ENCODE measurements around the gene TRIM17. TPM values are rescaled to one million over a fixed set of nuclear protein-coding genes. Genes with fewer than 3 reads are reported as not detected.

Gene TRIM17
- total RNA-seq, 1 experiment from 2014 or later: not detected

DNA sequence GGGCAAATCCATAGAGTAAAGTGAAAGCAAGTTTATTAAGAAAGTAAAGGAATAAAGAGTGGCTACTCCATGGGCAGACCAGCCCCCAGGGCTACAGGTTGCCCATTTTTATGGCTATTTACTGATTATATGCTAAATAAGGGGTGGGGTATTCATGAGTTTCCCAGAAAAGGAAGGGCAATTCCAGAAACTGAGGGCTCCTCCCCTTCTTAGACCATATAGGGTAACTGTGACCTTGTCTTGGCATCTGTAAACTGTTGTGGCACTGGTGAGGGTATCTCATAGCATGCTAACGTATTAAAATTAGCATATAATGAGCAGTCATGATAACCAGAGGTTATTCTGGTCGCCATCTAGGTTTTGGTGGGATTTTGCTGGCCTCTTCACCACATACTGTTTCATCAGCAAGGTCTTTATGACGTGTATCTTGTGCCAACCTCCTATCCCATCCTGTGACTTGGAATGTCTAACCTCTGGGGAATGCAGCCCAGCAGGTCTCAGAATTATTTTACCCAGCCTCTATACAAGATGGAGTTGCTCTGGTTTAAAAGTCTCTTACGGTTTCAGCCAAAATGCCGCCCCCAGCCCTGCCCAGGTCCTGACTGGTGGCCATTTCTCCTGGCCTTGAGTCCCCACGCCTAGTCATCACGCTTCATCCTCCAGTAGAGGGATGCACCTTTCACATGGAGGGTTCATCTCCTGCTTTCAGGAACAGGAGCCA is 982 bp upstream of the TRIM17 start:
- DNase-seq (ENCODE audit: low spot score): peak; percentile 12

DNA sequence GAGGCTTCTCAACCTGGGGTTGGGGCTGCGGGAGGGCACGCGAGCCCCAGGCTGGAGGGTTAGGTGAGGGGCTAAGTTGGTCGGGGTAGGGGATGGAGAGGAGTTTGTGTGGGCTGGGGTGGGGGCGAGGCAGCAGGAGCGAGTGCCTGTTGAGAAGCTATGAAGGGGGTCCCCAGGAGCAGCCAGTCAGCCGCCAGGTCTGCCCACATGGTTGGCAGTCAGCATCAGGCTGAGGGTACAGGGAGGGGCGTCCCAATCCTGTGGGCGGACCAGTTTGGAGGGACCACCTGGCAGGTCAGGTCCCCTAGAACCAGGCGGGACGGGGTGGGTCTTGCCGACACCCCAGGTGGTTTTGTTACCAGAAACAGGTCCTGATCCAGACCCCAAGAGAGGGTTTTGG is 400 bp upstream of the TRIM17 start:
- no peak for DNase-seq (ENCODE audit: low spot score)

DNA sequence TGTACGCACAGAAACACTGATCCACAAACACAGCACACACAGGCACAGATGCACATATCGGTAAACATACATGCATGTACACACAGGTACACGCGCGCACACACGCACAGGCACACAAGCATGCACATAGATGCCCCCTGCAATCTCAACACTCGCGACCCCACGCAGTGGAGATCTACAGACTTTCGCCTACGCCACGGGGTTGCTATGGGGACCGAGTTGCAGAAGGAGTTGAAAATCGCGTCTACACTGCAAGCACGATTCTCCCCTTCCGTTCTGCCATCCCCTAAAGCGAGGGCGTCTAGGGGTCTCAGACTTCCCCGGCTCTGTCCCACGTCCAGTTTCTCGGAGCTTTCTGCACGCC is 826 bp downstream of the TRIM17 start:
- no peak for DNase-seq (ENCODE audit: low spot score)

DNA sequence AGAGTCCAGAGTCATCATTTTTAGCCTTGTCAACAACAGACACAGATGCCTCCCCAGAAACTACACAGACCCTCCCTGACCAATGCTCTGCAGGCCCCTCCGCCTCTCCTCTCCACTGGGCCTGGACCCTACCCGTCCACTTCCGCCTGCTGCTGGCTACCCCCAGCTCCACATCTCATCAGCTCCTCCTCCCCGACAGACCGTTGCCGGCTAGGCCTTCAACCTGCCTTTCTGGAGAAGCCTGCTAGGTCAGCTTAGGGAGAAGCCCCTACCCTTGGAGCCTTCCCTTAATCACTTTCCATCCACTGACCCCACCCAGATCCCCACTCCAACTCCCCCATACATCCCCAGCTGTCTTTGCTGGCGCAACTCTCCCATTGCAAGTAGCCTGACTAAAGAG is 1.4 kb downstream of the TRIM17 start:
- DNase-seq (ENCODE audit: low spot score): no peak

DNA sequence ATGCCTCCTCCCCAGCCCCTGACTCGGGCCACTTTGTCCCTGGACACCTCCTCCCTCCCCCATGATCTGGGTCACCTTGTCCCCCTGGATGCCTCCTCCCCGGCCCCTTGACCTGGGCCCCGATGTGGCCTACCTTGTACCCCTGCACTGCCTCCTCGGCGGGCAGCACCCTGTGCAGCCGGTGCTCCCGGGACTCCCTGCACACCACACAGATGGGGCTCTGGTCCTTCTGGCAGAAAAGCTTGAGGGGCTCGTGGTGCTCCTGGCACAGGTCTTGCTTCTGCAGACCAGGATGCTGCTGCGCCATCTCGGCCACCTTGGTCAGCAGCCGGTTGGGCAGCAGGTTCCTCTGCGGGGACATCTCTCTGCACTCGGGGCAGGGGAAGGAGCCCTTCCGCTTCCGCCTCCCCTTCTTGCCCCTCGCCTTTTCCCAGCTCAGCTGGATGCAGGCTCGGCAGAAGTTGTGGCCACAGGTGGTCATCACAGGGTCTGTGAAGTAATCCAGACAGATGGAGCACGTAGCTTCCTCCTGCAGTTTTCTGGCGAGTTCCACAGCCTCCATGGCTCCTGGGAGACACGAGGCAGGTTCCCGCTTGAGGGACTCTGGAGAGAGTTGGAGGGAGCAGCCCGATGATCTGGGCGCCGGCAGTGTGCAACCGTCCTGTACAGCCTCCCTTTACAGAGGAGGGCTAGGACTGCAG is 2.0 kb downstream of the TRIM17 start:
- DNase-seq (ENCODE audit: low spot score): no peak

DNA sequence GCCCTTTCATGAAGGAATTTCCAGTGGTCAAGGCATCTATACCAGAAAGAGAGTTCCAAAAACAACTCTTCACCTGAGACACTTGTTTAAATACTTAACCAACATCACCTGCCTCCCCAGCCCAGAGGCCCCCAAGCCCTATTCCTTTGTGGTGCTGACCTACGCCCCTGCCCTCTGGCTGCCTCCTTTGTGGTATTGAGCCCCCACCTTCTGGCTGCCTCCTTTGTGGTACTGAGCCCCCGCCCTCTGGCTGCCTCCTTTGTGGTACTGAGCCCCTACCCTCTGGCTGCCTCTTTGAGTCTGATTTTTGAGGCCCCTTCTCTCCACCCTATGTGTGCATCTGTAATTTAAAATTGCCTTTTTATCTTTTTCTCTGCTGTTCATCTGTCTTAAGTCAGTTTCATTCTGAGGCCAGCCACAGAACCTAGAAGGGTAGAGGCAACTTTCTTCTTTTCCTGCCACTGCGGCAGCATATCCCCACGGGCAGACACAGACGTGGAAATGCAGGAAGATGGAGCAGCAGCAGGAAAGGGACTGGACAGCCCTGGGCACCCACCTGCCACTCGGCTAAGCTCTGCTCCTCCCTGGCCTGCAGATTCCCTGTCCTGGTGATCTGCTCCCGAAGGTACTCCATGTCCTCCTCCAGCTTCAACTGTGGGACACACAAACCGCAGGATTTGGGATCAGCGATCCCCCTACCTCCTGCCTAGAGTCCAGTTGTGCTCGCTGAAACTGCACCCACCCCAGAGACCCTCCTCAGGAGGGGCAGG is 3.2 kb downstream of the TRIM17 start:
- no peak for DNase-seq (ENCODE audit: low spot score)

DNA sequence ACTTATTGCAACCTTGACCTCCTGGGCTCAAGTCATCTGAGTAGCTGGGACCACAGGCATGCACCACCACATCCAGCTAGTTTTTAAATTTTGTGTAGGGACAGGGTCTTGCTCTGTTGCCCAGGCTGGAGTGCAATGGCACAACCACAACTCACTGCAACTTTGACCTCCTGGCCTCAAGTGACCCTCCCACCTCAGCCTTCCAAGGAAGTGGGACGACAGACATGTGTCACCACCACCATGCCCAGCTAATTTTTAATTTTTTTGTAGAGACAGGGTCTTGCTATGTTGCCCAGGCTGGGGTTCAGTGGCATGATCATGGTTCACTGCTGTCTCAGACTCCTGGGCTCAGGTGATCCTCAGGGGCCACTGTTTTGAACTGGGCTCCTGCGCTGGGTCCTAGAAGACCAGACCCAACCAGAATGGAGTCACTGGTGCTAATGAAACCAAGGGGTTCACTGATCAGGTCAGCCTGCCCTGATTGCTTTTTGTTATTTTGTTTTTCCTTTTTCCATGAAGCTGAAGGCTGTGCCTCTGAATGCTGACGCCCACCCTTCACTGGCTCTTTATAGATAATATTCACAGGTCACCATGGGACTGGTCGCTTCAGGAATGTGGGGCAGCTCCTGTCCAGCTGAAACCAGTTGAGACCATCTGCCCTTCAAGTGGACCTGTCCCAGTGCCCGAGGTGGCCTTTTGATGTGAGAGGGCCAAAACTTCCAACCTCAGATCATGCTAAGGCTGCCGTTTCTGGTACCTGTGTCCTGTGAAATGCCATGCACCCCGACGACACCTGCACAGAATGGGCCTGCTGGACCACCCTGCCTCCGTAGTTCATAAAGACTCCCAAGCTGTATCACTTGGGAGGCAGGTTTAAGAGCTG is 4.9 kb downstream of the TRIM17 start:
- no peak for DNase-seq (ENCODE audit: low spot score)

DNA sequence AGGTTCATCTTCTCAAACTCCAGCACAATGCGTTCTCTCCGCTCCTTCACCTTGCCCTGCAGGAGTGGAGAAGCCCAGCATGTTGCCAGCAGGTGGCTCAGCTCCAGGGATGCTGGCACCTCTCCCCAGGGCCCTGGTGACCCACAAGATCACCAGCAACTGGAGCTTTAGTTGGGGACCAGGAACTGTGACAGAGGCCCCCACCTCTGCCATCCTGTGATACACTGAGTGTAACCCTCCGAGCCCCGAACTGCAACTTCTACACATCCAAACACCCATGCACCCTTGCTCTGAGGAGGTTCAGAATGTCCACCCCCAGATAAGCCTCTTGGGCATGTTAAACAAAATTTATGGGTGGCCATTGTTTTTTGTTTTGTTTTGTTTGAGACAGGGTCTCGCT is 5.5 kb downstream of the TRIM17 start:
- no peak for DNase-seq (ENCODE audit: low spot score)

DNA sequence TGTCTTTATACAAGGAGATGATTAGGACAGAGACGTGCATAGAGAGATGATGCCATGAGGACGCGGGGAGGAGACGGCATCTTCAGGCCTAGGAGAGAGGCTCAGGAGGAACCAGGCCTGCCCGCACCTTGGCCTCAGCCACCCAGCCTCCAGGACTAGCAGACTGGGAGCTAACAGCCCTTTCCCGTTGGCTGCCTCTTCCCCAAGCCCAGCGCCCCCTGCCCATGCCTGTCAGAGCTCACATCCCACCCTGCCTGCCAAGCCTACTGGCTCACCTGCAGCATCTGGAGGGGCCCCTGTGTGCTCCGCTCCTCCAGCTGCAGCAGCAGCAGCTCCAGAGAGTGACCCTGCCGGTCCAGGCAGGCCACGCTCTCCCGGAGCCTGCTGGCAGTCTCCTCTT is 6.0 kb downstream of the TRIM17 start:
- DNase-seq (ENCODE audit: low spot score): no peak

DNA sequence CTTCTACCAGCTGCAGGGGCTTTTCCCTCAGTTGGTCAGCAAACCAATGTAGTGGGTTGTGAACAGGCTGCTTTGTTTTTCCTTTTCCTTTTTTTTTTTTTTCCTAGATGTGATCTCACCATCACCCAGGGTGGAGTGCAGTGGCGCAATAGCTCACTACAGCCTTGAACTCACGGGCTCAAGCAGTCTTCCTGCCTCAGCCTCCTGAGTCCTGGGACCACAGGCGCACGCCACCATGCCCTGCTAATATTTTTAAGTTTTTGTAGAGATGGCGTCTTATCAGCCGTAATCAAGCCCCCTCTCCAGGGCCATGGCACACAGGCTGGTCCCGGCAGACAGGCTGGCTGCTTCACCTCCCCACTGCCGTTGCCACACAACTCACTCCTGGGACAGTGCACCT is 6.6 kb downstream of the TRIM17 start:
- no peak for DNase-seq (ENCODE audit: low spot score)

DNA sequence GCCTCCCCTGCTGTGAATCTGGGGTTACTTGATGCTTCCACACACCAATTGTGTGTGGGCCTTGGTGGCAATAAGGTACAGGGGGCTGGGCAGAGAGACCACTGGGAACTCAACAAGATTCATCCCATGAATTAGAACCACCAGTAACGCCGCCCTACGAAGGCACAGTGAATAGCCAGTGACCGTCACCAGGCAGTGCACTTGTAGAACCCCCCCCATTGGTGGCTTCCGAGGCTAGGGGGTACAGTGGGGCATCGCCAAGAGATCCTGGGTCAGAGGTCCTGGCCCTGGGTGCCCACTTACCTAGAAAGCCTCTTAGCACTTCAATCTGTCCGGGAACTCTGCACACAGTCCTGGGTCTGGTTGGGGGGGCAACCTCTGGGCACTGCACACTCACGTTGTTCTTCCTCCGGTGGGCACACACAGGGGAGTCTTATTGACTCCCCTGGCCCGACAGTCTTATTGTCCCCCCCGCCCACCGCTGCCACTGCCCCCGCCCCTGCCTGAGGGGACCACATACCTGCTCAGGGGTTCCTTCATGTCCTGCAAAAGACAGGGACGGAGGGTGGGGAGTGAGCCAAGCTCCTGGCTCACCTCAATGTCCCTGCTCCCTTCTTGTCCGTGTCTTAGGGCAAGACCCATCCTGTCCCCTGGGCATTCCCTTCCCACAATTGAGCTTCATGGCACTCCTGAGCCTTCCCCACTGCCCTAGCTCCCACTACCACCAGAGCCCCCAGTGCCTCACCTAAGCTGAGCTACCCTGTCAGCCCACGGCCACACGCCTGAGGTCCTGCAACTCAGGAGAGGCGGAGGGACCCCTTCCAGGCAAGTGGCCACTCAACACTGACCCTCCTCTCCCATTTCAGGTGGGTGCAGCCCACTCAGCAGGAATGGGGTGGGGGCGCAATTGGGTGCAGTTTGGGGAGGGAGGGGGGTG is 7.5 kb downstream of the TRIM17 start:
- DNase-seq (ENCODE audit: low spot score): no peak

DNA sequence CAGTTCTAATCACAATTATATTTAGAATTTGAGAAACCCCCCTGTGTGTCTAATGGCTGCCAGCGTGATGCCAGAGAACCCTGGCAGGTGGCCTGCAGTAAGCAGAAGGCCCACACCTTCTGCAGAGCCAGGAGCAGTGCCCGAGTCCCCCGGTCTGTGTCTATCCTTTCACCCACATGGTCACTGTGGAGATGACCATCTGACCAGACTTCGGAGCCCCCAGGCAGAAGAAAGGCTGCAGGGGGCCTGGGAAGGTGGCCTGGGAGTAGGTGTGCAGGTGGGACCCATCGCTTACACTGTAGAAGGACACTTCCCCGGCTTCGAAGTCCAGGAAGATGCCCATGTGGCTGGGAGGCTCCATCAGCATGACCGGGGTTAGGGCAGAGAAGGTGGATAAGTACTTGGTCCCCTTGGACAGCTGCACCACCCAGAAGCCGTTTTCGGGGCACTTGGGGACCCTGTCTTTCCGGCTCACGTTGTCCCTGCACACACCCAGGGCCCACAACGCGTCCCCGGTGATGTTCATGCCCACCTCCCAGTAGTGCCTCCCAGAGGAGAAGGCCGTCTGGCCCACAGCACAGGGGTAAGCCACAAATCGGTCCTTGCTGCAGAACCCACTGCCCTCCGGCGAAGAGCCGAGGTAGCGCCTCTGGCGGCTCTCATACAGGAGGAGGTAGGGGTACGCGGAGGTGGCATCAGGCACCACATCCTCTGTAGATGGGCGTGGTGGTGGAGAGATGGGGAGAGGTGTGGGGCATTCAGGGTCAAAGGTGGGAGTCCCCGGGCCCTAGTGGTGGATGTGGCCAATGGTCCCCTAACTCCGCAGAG is 8.4 kb downstream of the TRIM17 start:
- DNase-seq (ENCODE audit: low spot score): no peak

DNA sequence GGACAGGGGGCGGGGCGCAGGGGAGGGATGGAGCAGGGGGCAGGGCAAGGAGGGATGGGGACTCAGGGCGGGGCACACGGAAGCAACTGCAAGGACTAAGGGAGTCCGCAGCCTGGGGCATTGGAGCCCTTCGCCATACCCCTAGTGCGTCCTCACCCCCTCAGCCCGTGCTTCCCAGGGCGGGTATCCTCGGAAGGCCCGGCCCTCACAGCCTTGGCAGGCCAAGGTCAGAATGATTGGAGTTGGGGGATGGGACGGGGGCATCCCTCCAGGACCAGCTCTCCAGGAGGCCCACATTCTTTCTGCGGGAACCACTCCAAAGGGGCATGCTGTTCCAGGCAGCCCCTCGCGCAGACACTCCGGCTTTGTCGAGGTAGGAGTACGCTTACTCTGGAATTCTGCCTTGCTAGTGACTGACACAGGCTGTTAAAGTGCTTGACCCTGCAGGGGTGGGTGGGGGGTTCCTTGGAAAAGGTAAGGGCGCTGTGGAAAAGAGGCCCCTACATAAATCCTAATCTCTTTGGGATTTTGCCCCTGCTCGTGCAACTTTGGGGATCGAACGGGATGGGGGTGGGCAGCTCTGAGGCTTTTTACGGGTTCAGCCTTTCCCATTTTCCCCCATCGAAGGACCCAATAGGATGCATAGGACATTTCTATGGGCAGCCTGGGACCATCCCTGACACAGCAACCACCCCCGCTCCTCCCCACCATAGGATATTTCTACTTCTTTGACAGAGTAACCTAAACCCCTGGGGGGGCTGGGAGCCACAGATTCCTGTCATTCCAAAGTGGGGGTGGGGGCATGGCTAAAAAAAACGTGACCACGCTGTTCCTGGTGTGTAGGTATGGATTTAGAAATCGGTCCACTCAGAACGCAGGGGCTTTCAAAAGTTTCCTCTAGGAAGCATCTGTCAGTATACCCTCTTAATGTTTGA is 9.3 kb downstream of the TRIM17 start:
- DNase-seq (ENCODE audit: low spot score): no peak

DNA sequence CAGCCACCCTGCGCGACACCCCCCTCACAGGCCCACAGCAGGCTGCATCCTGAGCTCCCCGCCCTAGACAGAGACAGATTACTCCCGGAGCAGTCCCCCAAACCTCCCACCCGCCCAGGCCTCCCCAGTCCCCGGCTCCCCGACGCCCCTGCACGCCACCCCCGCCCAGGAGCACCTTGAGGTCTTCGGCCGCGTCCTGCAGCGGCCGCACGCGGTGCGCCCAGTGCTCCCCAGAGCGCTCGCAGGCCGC is 10.8 kb downstream of the TRIM17 start:
- no peak for DNase-seq (ENCODE audit: low spot score)

DNA sequence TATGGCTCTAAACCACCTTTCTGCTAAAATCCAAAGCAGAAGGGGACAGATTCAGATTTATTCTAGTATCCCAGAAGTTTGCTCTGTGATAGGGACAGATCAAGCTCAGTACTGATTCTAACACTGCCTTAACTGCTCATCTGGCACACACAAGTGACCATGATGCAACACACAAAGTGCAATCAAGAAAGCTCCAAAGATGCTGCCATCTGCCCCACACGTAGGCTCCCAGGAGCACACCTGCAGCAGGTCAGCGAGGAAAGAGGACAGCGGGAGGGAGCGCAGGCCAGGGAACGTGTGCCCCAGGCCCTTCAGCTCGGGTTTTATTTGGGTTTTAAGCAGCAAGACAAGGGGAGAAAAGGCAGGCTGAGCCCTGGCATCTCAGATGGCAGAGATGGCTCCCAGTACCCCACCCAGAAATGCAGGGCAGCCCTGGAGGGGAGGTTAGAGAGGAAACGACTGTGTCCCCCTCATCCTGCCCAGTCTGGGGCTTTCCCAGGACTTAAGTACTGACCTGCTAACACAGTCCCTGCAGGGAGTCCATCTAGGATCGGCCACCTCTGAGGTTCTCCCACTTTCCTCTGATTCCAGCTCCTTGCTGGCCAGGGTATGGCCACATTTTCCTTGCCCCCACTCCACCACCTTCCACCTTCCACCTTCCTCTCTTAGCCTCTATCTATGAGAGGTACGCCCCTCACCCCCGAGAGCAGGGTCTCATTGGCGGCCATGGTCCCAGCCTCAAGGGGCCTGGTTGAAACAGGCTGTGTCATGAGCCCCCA is 11.3 kb downstream of the TRIM17 start:
- peak; percentile 15 for DNase-seq (ENCODE audit: low spot score)

DNA sequence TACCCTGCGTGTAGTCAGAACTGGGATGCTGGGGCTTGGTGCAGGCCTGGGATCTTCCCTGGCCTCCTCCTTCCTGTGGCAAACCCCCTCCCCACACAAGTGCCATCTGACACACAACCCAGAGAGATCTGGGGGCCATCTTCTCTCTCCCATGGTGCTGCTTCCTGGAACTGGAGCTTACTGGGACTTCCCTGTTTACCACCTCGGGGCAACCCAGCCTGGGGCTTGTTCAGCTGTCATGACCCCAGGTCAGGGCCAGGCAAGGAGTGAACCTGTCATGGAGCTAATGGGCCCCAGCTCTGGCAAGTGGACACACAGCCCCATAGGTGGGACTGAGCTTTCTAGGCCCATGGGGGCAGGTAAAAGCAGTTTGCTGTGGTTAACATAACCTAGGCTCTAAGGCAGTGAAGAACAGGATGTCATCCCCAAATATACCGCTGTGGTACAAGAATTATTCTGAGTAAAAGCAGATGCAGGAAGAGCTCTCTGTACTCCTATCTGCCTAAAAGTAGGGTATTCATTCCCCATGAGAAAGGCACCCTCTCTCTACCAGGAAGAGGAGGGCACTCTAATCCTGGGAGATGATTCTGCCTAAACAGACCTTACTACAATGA is 12.4 kb downstream of the TRIM17 start:
- DNase-seq (ENCODE audit: low spot score): no peak

DNA sequence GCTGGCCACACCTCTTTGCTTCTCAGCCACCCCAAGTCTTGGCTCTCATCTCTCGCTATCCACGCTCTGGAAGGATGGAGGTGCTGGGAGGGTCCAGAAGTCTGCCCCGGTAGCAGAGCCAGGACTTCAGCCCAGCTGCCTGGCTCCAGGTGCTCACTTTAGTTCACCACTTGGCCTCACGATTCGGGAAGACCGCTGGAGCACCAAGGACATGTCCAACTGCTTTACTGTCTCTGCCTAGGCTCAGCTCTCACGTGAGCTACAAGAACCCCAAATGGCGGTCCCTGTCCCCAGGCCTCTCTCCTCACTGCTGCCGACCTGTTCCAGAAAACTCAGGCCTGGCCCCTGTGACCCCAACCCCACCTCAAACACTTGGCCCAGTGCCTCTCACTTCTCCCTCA is 13.4 kb downstream of the TRIM17 start:
- no peak for DNase-seq (ENCODE audit: low spot score)

DNA sequence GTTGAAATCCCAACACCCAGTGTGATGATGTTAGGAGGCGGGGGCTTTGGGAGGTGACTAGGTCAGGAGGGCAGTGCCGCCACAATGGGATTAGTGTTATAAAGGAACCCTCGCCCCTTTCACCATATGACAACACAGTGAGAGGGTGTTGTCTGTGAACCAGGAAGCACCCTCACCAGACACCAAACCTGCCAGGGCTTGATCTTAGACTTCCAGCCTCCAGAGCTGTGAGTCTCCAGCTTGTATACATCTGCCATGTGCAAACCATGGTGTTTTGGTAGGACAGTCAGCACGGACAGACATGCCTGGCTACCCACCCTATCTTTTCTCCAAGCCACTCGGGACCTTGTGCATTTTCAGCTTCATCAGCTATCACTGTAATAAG is 14.0 kb downstream of the TRIM17 start:
- DNase-seq (ENCODE audit: low spot score): no peak

All from HT-29 (cell line).